Glomerular visceral epithelial cell (primary cell): ENCODE data around the gene TOGARAM1.

ENCODE experiments used
- DNase-seq: peaks from one replicate; pipeline ENCODE4 v3.0.0-alpha.2; 2016; ENCODE audit errors: extremely low spot score

Gene TOGARAM1

DNA sequence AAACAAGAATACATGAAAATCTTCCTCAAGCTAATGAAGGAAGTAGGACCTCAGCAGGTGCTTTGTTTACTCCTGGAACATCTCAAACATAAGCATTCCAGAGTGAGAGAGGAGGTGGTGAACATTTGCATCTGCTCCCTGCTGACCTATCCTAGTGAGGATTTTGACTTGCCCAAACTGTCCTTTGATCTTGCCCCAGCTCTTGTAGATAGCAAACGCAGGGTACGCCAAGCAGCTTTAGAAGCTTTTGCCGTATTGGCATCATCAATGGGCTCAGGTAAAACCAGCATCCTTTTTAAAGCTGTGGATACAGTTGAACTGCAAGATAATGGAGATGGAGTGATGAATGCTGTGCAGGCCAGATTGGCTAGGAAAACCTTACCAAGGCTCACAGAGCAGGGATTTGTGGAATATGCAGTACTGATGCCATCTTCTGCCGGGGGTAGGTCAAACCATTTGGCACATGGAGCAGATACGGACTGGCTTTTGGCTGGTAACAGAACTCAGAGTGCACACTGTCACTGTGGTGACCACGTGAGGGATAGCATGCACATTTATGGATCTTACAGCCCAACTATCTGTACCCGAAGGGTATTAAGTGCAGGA lies 1.9 kb downstream of the TOGARAM1 start:
- DNase-seq = peak; percentile 25

DNA sequence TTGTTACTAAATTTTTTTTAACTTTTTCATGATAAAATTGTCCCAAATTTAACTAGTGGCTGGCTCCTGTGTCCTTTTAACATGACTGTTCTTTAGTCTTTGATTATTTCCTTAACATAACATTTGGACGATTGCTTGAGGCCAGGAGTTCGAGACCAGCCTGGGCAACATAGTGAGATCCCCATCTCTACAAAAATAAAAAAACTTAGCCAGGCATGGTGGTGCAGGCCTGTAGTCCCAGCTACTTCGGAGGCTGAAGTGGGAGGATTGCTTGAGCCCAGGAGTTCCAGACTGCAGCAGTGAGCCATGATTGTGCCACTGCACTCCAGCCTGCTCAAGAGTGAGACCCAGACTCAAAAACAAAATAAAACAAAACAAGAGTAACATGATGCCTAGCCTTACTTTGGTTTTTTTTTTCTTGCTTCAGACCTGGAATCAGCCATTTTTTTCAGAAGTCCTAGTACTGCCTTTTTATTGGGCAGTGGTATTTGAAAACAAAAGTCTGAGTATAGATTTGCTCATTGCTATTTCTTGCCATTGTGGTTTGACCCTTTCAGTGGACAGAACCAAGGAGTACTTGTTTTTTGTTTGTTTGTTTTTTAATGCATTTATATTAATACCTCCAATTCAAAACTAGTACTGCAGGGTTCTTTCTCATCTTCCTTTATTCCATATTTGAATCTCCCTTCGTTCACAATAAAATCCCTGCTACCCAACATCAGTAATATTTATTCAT lies 4.8 kb downstream of the TOGARAM1 start:
- no peak for DNase-seq

DNA sequence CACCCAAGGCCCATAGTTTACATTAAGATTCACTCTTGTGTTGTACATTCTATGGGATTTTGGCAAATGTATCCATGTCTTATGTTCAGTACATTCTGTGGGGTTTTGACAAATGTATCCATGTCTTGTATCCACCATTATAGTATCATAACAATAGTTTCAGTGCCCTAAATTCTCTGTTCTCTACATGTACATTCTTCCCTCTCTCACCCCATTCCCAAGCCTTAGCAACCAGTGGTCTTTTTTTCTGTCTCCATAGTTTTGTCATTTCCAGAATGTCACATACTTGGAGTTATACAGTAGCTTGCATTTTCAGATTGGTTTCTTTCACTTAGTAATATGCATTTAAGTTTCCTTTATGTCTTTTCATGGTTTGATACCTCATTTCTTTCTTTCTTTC lies 6.7 kb downstream of the TOGARAM1 start:
- DNase-seq = no peak

DNA sequence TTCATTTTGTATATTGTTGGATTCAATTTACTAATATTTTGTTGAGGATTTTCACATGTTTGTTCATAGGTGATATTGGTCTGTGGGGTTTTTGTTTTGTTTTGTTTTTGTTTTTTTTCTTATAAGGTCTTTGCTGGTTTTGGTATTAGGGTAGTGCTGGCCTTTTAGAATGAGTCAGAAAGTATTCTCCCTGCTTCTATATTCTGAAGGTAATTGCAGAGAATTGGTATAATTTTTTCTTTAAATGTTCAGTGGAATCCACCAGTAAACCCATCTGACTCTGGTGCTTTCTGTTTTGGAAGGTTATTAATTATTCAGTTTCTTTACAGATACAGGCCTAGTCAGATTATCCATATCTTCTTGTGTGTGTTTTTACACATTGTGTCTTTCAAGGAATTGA lies 8.9 kb downstream of the TOGARAM1 start:
- DNase-seq = no peak

DNA sequence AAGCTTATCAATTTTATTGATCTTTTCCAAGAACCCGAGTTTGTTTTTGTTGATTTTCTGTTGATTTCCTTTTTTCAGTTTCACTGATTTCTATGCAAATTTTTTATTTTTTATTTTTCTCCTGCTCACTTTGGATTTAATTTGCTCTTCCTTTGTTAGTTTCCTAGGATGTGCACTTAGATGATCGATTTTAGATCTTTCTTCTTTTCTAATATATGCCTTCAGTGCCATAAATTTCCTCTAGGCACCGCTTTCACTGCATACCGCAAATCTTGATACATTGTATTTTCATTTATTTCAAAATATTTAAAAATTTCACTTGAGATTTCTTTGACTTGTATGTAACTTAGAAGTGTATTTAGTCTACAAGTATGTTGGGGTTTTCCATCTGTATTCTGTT lies 9.5 kb downstream of the TOGARAM1 start:
- DNase-seq = no peak

DNA sequence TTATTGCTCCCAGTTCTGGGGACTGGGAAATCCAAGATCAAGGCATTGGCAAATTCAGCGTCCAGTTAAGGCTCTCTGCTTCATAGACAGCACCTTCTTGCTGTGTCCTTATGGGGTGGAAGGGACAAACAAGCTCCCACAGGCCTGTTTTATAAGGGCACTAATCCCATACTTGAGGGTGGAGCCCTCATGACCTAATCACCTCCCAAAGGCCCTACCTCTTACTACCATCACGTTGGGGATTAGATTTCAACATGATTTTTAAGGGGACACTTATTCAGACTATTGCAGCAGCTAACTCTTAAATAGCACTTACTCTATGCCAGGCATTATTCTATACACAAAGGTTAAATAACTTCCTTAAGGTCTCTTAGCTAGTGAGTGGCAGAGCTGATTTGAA lies 17.3 kb downstream of the TOGARAM1 start:
- no peak for DNase-seq

DNA sequence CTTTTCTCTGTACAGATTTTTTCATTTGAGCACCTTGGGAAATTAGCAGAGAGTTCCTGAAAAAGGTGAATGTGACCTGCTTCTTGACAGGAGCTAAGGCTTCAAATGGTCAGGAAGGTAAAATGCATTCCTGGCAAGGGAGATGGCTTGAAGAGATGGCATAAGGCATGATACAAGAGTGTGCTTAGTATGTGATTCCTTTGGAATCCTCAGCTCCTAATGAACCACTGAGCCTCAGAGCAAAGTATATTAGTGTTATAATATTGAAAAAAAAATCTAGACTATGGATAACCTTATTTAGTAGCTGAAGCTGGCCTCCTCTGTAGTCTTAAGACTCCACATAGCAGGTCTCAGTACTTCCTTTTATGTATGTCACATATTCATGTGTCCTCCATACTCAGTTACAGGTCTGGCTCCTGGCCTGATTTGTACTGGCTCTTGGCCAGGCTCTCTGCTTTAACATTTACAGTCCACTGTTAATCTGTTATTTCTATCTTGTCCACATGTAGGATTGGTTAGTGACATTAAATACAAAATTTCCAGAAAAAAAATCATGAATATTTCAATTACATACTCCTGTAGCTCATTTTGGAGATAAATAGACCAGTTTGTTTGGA lies 17.9 kb downstream of the TOGARAM1 start:
- DNase-seq = no peak

DNA sequence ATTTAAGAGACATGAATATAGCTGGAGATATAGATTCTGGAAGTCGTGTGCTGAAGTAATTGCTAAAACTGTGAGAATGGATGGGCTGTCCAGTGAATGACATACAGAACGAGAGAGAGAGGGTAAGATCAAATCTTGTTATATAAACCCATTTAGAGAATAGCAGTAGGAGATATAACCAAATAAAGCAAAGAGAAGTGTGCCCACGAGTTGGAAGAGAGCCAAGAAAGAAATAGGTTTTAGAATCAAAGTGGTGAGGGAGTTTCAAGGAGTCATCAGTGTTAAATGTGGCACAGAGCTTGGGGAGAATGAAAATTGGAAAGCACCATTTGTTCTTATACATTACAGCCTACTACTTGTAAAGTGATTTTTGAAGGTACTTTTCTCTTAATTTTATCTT lies 19.2 kb downstream of the TOGARAM1 start:
- DNase-seq = no peak

DNA sequence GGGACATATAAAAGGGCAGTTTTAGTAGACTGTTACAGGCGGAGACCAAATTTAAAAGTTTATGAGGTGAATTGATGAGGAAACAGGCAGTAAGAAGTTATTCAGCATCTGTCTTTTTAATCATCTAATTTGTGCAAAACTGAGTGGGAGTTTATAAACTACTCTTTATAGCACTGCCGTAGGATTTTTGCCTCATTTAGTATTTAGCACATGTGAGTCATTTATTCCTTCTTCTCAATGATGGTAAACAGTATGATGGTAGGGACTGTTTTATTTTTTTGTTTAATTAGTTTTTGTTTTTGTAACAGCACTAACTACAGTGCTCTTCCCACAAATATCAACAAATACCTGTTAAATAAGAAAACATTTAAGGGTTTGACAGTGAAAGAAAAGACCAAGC lies 20.6 kb downstream of the TOGARAM1 start:
- DNase-seq = no peak

DNA sequence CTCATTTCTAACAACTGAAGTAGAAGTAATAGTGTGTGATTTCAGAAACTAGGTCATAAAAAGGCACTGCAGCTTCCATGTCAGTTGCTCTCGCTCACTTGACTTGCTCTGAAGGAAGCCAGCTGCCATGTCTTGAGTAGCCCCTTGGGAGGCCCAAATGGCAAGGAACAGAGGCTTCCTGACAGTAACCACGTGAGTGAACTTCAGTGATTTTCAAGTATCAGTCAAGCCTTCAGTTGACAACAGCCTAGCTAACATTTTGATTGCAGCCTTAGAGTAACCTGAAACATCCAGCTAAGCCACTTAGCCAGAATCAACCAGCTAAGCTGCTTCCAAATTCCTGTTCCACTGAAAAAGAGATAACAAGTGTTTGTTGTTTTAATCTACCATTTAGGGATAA lies 26.7 kb downstream of the TOGARAM1 start:
- DNase-seq = no peak

DNA sequence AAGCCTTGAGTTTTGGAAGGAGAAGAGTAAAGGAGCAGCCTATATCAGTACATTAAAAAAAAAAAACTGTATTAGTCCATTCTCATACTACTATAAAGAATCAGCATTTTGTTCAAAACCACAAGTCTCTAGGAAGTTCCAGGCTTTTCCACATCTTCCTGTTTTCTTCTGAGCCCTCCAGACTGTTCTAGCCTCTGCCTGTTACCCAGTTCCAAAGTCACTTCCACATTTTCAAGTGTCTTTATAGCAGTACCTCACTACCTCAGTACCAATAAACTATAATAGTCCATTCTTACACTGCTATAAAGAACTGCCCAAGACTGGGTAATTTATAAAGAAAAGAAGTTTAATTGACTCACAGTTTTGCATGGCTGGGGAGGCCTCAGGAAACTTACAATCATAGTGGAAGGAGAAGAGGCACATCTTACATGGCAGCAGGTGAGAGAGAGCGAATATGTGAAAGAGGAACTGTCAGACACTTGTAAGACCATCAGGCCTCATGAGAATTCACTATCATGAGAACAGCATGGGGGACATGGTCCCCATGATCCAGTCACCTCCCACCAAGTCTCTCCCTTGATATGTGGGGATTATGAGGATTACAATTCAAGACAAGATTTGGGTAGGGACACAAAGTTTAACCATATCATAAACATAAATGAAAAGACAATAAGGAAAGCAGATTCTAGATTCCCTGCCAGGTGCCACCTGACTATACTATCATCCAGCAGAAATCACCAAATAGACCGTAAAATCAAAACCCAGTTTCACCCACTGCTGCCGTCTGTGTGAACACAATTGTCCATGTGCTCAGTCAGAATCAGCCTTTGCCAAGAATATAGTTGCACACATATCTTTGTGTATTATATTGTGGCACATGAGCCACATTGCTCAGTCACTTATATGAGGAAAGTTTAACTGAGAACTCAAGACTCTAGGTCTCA lies 27.8 kb downstream of the TOGARAM1 start:
- DNase-seq = no peak

DNA sequence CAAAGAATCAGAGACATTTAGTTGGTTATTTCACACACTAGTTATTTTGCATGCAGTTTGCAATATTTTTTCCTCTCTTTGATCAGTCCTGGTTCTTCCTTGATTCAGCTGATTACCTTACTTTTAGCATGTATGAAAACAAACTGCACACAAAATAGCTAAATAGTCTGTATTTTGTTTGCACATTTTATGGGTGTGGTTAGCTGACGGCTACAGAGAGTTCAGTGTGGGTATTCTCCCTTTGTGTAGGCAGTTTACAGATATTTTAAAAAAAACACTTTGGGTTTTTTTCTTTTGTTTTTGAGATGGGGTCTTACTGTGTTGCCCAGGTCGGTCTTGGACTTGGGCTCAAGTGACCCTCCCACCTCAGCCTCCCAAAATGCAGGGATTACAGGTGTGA lies 28.5 kb downstream of the TOGARAM1 start:
- no peak for DNase-seq

DNA sequence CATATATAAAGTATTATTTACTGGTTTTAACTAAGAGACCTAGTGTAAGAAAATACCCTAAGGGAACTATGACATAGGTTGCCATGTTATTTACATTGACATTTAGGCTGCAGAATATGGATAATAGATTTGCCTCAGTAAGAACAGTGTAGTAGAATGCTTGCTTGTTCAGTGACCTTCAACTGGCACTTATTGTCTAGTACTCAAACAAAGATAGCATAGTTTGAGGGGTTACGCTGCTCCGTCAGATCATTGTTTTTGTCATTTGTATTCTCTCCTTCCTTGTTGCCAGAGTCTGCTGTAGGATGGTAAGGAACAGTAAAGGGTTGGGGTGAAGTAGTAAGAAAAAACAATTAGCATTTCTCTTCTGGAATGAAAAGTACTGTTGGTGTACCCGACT lies 33.2 kb downstream of the TOGARAM1 start:
- DNase-seq = no peak

DNA sequence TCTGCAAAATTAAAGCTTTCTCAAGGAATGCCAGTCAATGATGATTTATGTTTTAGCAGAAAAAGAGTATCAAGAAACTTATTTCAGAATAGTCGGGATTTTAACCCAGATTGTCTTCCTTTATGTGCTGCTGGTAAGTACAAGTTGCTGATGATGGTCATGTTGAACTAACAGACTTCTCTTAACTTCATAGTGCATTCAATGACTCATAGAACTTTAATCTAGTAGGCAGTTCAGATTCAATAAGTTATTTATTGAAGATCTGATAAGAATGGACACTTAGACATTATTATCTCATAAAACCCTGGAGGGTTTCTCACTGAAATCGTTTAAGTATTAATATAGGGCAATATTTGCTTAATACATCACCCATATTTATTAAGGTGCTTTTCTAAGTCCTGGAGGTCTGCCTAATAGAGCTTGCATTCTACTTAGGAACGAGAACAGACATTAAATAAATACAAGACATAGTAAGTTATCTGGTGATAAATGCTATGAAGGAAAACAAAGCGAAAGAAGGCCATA lies 33.8 kb downstream of the TOGARAM1 start:
- DNase-seq = no peak

DNA sequence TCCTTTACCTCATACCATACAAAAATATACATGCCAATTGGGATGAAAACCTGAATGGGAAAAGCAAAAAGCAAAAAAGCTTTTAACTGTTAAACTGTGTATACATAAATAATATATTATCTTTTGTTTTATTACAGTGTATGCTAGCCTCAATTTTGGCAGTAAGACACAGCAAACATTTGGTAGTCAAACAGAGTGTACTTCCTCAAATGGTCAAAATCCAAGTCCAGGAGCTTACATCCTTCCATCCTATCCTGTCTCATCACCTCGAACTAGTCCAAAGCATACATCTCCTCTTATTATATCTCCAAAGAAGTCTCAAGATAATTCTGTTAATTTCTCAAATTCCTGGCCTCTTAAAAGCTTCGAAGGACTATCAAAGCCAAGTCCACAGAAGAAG lies 41.9 kb downstream of the TOGARAM1 start:
- DNase-seq = no peak

DNA sequence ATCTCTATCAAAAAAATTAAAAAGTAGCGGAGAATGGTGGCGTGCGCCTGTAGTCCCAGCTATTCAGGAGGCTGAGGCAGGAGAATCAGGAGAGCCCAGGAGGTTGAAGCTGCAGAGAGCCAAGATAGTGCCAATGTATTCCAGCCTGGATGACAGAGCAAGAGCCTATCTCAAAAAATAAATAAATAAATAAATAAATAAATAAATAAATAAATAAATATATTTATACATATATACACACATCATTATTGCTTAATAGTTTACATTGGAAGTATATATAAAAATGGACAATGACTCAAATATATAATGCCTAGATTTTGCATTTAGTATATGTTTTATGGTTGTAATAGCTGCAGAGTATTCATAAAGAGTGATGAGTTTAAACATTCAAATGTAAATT lies 53.1 kb downstream of the TOGARAM1 start:
- DNase-seq = no peak

DNA sequence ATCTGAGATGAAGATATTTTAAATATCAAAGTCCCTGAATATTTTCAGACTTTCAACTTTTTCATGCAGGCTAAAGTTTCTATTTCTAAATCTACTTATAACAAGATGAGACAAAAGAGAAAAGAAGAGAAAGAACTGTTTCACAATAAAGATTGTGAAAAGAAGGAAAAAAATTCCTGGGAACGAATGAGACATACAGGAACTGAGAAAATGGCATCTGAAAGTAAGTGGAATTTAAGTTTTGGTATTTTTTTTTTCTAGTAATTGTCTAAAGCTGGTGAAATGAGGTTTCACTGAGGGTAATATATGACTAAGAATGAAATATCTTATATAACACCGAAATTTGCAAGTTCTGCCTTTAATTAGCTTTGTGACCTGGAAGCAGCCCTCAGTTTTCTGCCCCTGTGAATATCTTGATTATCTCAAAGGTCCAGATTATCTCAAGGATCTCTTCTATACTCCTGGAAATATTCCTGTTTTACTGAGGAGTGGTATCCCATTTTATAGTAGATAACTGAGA lies 66.2 kb downstream of the TOGARAM1 start:
- no peak for DNase-seq

DNA sequence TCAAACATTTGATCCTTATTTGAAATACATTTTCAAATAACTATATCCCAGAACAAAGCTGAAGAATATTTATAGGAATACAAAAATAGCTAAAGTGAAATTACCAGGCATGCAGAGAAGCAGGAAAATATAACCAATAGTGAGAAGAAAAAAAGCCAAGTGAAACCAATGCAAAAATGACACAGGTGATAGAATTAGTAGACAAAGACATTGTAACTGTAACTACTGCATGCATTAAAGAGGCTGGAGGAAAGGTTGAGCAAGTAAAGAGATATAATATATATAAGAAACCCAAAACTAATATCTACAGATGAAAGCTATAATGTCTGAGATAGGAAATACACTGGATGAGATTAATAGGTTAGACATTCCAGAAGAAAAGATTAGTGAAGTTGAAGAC lies 72.7 kb downstream of the TOGARAM1 start:
- no peak for DNase-seq

DNA sequence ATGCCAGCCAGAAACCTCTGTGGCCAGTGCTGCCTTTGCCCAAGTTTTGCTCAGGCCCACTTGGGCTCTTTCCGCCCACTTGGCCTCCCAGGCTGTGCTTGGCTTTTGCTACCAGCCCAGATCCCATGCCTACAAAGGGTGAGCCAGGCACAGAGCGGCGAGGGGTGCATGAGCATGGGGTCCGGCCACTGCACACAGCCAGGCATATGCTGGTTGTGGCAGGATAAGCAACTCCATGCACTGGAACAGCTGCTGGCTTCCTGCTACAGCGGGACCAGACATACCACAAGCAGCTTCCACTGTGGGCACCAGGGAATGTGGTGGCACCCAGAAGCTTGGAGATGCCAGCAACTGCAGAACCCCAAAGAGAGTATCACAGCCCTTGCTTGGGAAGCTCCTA lies 76.3 kb downstream of the TOGARAM1 start:
- DNase-seq = no peak

DNA sequence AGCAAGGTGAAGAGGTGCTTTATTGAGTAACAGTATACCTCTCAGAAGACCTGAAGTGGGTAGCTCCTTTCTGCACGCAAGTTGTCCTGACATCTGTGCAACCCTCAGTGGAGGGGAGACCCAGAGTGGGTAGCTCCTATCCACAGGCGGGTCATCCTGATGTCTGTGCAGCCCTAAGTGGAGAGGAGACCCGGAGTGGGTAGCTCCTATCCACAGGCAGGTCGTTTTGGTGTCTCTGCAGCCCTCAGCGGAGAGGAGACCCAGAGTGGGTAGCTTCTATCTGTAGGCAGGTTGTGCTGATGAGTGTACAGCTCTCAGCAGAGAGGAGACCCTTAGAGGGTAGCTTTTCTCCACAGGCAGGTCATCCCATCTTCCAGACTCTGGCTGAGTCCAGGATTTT lies 76.9 kb downstream of the TOGARAM1 start:
- DNase-seq = no peak

DNA sequence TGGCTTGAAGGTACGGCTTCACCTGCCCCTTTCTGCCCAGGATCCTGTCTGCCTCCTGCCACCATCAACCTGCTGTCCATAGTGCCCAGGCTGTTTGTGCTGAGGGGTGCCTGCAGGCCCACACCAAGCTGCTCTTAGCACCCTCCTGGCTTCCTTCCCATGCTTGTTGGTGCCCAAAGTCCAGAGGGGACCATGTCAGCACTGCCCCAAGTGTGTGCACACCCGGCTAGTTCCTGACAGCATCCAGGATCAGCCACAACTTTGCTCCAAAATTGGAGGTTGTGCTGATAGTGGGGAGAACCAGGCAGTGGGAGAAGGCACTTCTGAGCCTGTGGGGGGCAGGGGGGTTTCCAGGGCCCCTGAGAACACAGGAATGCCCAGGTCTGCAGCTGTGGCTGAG lies 77.4 kb downstream of the TOGARAM1 start:
- no peak for DNase-seq

DNA sequence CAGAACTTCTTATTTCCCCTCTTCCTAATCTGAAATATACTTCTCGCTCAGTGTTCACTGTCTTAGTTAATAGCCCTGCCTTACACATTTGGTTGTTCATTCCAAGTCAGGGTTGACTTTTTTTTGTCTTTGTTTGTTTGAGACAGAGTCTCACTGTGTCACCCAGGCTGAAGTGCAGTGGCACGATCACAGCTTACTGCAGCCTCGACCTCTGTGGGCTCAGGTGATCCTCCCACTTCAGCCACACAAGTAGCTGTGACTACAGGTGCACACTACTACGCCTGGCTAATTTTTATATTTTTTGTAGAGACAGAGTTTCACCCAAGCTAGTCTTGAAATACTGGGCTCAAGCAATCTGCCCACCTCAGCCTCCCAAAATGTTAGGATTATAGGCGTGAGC lies 79.7 kb downstream of the TOGARAM1 start:
- DNase-seq = no peak
